ENCODE results near the gene YWHAQ. TPM values are rescaled to one million over a fixed set of nuclear protein-coding genes. Genes with fewer than 3 reads are reported as not detected.

Gene YWHAQ
- total and polyA plus RNA-seq, 2 donors (not counting 1 experiment from before 2014, with no cell fraction given): 68.7 to 126 TPM

DNA sequence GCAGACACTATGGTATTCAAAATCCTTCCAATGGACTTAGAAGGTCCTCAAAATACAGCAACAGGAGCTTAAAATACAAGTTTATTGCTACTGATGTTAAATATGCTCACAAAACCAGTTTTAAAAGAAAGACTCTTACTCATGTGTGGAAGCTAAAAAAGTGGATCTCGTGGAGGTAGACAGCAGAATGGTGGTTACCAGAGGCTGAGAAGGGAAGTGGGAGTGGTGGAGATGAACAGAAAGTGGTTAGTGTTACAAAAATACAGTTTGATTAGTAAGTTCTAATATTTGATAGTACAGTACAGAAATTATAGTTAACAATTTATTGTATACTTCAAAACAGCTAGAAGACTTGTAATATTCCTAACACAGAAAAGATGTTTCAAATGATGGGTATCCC lies 87.2 kb downstream of the YWHAQ start:
- peak overlapping the region; percentile 14 for H3K9ac ChIP-seq (ENCODE audit: low read length)
- H3K27ac Mint-ChIP-seq: peak overlapping the region; percentile 67

DNA sequence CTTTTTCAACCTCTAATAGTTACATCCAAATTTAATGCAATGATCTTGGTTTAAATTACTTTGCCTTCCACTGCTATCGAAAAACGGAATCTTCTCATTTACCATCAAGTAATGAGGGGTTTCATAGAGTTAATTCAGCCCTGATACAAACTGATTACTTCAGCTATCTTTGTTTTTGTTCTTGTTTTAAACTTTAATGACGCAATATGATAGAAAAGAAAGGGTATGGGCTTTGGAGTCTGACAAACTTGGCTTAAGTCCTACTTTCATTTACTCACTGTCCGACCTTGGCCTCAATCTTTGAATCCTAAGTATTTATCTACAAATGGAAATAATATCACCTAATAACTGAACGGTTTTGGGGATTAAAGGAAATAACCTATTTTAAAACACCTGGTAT lies 91.3 kb downstream of the YWHAQ start:
- H3K79me2 ChIP-seq (ENCODE audit: control insufficient read depth, insufficient read depth, low read length): peaks cover 80% of the 10 kb centered on the region

More for the DNA sequence above, 87.2 kb downstream of the YWHAQ start:
- Histone ChIP-seq H3K36me3 (replicated peaks in 1 of 2; ENCODE audit: control extremely low read depth in 1 of 2, control insufficient read depth in 1 of 2, extremely low read depth in 1 of 2, insufficient read depth in 2 of 2, low read length in 1 of 2) (peaks cover 2 to 12% of the 10 kb centered on the region in 2 experiments), H3K4me3 (ENCODE audit: control extremely low read depth in 1 of 5, extremely low read depth in 1 of 5, insufficient read depth in 1 of 5, low read depth in 2 of 5, low read length in 4 of 5) (no peak overlapping the region), H3K79me2 (ENCODE audit: control insufficient read depth, insufficient read depth, low read length) (peaks cover 92% of the 10 kb centered on the region), H4K20me1 (ENCODE audit: control insufficient read depth, insufficient read depth, low read length, poor library complexity, severe bottlenecking) (no peaks in the 10 kb centered on the region), H3K9me3 (ENCODE audit: control extremely low read depth in 1 of 3, control insufficient read depth in 2 of 3, insufficient read depth in 1 of 3, low read length in 2 of 3) (peaks cover 0 to 4% (median 0%) of the 10 kb centered on the region in 3 donors), H3K4me2 (replicated peaks; ENCODE audit: low read depth, low read length, poor library complexity, severe bottlenecking) (peak overlapping the region; percentile 56), H3K4me1 (ENCODE audit: control insufficient read depth in 2 of 2, insufficient read depth in 2 of 2, low read length in 2 of 2) (peaks cover 79 to 80% of the 10 kb centered on the region in 2 donors), H3K27ac (ENCODE audit: low read length in 2 of 2) (peak overlapping the region; percentile 31 to 75), H3K27me3 (replicated peaks in 1 of 4; ENCODE audit: control extremely low read depth in 1 of 4, control insufficient read depth in 3 of 4, insufficient read depth in 4 of 4, low read length in 3 of 4) (no peaks in the 10 kb centered on the region), H2AFZ (ENCODE audit: insufficient read depth, low read depth, low read length, poor library complexity, severe bottlenecking) (peak overlapping the region; percentile 24)
- H3K27me3 Mint-ChIP-seq: no peaks in the 10 kb centered on the region
- POLR2A ChIA-PET: no interaction called here
- H3K4me3 Mint-ChIP-seq: peak overlapping the region; percentile 35
- no peak for TF ChIP-seq EZH2 (IDR thresholded peaks at IDR 0.05; ENCODE audit: borderline replicate concordance, insufficient read depth, low read depth, low read length, poor library complexity, severe bottlenecking)
- TF ChIP-seq, protein P1, sequence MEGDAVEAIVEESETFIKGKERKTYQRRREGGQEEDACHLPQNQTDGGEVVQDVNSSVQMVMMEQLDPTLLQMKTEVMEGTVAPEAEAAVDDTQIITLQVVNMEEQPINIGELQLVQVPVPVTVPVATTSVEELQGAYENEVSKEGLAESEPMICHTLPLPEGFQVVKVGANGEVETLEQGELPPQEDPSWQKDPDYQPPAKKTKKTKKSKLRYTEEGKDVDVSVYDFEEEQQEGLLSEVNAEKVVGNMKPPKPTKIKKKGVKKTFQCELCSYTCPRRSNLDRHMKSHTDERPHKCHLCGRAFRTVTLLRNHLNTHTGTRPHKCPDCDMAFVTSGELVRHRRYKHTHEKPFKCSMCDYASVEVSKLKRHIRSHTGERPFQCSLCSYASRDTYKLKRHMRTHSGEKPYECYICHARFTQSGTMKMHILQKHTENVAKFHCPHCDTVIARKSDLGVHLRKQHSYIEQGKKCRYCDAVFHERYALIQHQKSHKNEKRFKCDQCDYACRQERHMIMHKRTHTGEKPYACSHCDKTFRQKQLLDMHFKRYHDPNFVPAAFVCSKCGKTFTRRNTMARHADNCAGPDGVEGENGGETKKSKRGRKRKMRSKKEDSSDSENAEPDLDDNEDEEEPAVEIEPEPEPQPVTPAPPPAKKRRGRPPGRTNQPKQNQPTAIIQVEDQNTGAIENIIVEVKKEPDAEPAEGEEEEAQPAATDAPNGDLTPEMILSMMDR (IDR thresholded peaks at IDR 0.05): no peak
- DNase-seq: peak; percentile 44
- no peak for ATAC-seq (ENCODE audit: low read depth)
- WGBS (ENCODE audit: insufficient coverage): no CpG with 5 or more reads among the region's 1 CpG
- intact Hi-C loops (cut with micrococcal nuclease): no loop called here
- CTCF ChIA-PET: no interaction called here
- H3K9me3 Mint-ChIP-seq (ENCODE audit: insufficient read depth): no peaks in the 10 kb centered on the region
- H3K4me1 Mint-ChIP-seq: peaks cover 76% of the 10 kb centered on the region

More for the DNA sequence above, 91.3 kb downstream of the YWHAQ start:
- TF ChIP-seq, protein P1 (IDR thresholded peaks at IDR 0.05): no peak
- TF ChIP-seq EZH2 (IDR thresholded peaks at IDR 0.05; ENCODE audit: borderline replicate concordance, insufficient read depth, low read depth, low read length, poor library complexity, severe bottlenecking): no peak
- Histone ChIP-seq H3K9me3 (ENCODE audit: control extremely low read depth in 1 of 3, control insufficient read depth in 2 of 3, insufficient read depth in 1 of 3, low read length in 2 of 3) (peaks cover 0 to 4% (median 0%) of the 10 kb centered on the region in 3 donors), H3K27me3 (replicated peaks in 1 of 4; ENCODE audit: control extremely low read depth in 1 of 4, control insufficient read depth in 3 of 4, insufficient read depth in 4 of 4, low read length in 3 of 4) (no peaks in the 10 kb centered on the region), H3K4me3 (ENCODE audit: control extremely low read depth in 1 of 5, extremely low read depth in 1 of 5, insufficient read depth in 1 of 5, low read depth in 2 of 5, low read length in 4 of 5) (peak overlapping the region in 1 of 5 experiments; percentile 26), H2AFZ (ENCODE audit: insufficient read depth, low read depth, low read length, poor library complexity, severe bottlenecking) (no peak overlapping the region), H3K9ac (ENCODE audit: low read length) (peak overlapping the region; percentile 19), H3K36me3 (replicated peaks in 1 of 2; ENCODE audit: control extremely low read depth in 1 of 2, control insufficient read depth in 1 of 2, extremely low read depth in 1 of 2, insufficient read depth in 2 of 2, low read length in 1 of 2) (peaks cover 2 to 12% of the 10 kb centered on the region in 2 experiments), H3K27ac (ENCODE audit: low read length in 2 of 2) (peak overlapping the region; percentile 37 to 67), H4K20me1 (ENCODE audit: control insufficient read depth, insufficient read depth, low read length, poor library complexity, severe bottlenecking) (no peaks in the 10 kb centered on the region), H3K4me1 (ENCODE audit: control insufficient read depth in 2 of 2, insufficient read depth in 2 of 2, low read length in 2 of 2) (peaks cover 58 to 78% of the 10 kb centered on the region in 2 donors), H3K4me2 (replicated peaks; ENCODE audit: low read depth, low read length, poor library complexity, severe bottlenecking) (peak overlapping the region; percentile 53)
- H3K4me1 Mint-ChIP-seq: peaks cover 76% of the 10 kb centered on the region
- H3K4me3 Mint-ChIP-seq: peak overlapping the region; percentile 71
- H3K27me3 Mint-ChIP-seq: no peaks in the 10 kb centered on the region
- no CpG with 5 or more reads among the region's 5 CpGs for WGBS (ENCODE audit: insufficient coverage)
- POLR2A ChIA-PET: interaction anchor here (2.1 kb wide), 1 partner anchor 16 kb away, joined by 11 read pairs; the partner anchor contains the start of gene ADAM17
- ATAC-seq (ENCODE audit: low read depth) (peak; percentile 13), DNase-seq (no peak)
- no peaks in the 10 kb centered on the region for H3K9me3 Mint-ChIP-seq (ENCODE audit: insufficient read depth)
- CTCF ChIA-PET: interaction anchor here (0.5 to 1.5 kb wide), 3 partner anchors 8 to 121 kb away, joined by 3 to 8 read pairs (median 3); partner anchors contain the start of gene ADAM17
- intact Hi-C loops (cut with micrococcal nuclease): loop anchor here (2.0 to 5.0 kb wide), 2 partner anchors 15 to 78 kb away; partner anchors contain the start of gene ADAM17
- peak overlapping the region; percentile 74 for H3K27ac Mint-ChIP-seq

Data from B cell (primary cell).